GM19455 (cell line): Measurements from ENCODE around the gene TNFRSF1A.
"Not testable (repeated sequence)": the region's sequence is repeated elsewhere in the genome, so short reads cannot be mapped to it uniquely, and the experiment has no call there.

ENCODE experiments used
- ATAC-seq: cut with Tn5 transposase; IDR thresholded peaks from one replicate; pipeline ENCODE4 v1.9.1; 2021; ENCODE audit not compliant: unreplicated experiment

TNFRSF1A gene

GRCh38 chr12:6307529-6307928 lies 34.3 kb downstream of the TNFRSF1A start:
- no peak for ATAC-seq

- ATAC-seq: no peak
These were observed 35.2 kb downstream of the TNFRSF1A start for GRCh38 chr12:6306599-6307220.

GRCh38 chr12:6306151-6306550 lies 35.7 kb downstream of the TNFRSF1A start:
- no peak for ATAC-seq

GRCh38 chr12:6303071-6303470 lies 38.8 kb downstream of the TNFRSF1A start:
- ATAC-seq: no peak

GRCh38 chr12:6302621-6303020 lies 39.3 kb downstream of the TNFRSF1A start:
- no peak for ATAC-seq

- no peak for ATAC-seq
These were observed 40.2 kb downstream of the TNFRSF1A start for GRCh38 chr12:6301721-6302120.

GRCh38 chr12:6297170-6297569 lies 44.7 kb downstream of the TNFRSF1A start:
- no peak for ATAC-seq

- ATAC-seq: no peak
These were observed 46.6 kb downstream of the TNFRSF1A start for GRCh38 chr12:6295094-6295811.

- ATAC-seq: no peak
These were observed 47.5 kb downstream of the TNFRSF1A start for GRCh38 chr12:6294156-6295093.

GRCh38 chr12:6292606-6293005 lies 49.3 kb downstream of the TNFRSF1A start:
- no peak for ATAC-seq

- not testable (repeated sequence) for ATAC-seq
These were observed 52.0 kb downstream of the TNFRSF1A start for GRCh38 chr12:6289906-6290305.

- not testable (repeated sequence) for ATAC-seq
These were observed 52.8 kb downstream of the TNFRSF1A start for GRCh38 chr12:6289081-6289480.

GRCh38 chr12:6288235-6288634 lies 53.6 kb downstream of the TNFRSF1A start:
- no peak for ATAC-seq

- no peak for ATAC-seq
These were observed 56.2 kb downstream of the TNFRSF1A start for GRCh38 chr12:6285532-6286306.

- no peak for ATAC-seq
These were observed 56.8 kb downstream of the TNFRSF1A start for GRCh38 chr12:6285063-6285477.

- no peak for ATAC-seq
These were observed 57.6 kb downstream of the TNFRSF1A start for GRCh38 chr12:6284273-6284672.

- ATAC-seq: no peak
These were observed 59.4 kb downstream of the TNFRSF1A start for GRCh38 chr12:6282453-6282840.

GRCh38 chr12:6281081-6281809 lies 60.6 kb downstream of the TNFRSF1A start:
- no peak for ATAC-seq

GRCh38 chr12:6280672-6281071 lies 61.2 kb downstream of the TNFRSF1A start:
- ATAC-seq: no peak

GRCh38 chr12:6280053-6280469 lies 61.8 kb downstream of the TNFRSF1A start:
- ATAC-seq: no peak
